ENCODE measurements around the gene TENT4A. TPM values are rescaled to one million over a fixed set of nuclear protein-coding genes. Genes with fewer than 3 reads are reported as not detected.

TENT4A gene
- total and polyA plus RNA-seq, 2 of the 4 experiments (the other 2 are of a cell fraction): 5.9 to 17.2 TPM

DNA sequence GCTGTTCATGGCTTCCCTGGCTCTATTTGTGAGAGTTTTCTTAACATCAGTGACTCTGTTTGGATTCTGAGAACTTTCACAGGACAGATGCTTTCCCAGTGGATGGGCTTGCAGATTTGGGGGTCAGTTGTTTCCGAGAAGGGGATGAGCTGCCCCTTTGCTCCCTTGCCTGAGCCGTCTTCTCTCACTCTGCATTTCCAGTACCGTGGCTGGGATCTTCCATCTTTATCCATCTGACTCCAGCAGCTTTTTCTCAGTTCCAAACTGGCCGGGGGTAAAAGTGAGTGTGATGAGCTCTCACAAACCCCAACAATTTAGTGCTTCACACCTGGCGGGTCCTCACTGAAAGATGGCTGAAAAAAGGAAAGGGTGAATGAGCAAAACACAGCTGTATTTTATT lies 79.1 kb downstream of the TENT4A start:
- Histone ChIP-seq H2AK9ac (replicated peaks; ENCODE audit: low read depth, low read length, poor library complexity) (no peak overlapping the region), H2AK5ac (ENCODE audit: low read depth, low read length) (no peak overlapping the region), H3K36me3 (ENCODE audit: control insufficient read depth, insufficient read depth, low read length) (no peaks in the 10 kb centered on the region), H2BK5ac (ENCODE audit: low read depth, low read length, poor library complexity, severe bottlenecking) (no peak overlapping the region), H2BK15ac (ENCODE audit: low read depth, low read length) (no peak overlapping the region), H3K18ac (ENCODE audit: low read depth, low read length) (no peak overlapping the region), H2BK20ac (ENCODE audit: low read depth, low read length) (no peak overlapping the region), H3K27me3 (ENCODE audit: control insufficient read depth, insufficient read depth, low read length) (peaks cover 3% of the 10 kb centered on the region; the same call in 1 of the 2 replicates), H2AFZ (replicated peaks; ENCODE audit: low read length, poor library complexity) (no peak overlapping the region), H3K4me1 (ENCODE audit: control insufficient read depth, insufficient read depth, low read length) (no peaks in the 10 kb centered on the region), H2BK120ac (ENCODE audit: low read depth, low read length) (no peak overlapping the region), H3K9ac (ENCODE audit: low read depth, low read length) (no peak overlapping the region), H4K5ac (ENCODE audit: low read depth, low read length) (no peak overlapping the region), H3K79me1 (ENCODE audit: low read depth in 1 of 2, low read length in 2 of 2) (no peaks in the 10 kb centered on the region), H3K4me3 (ENCODE audit: insufficient read depth, low read depth, low read length) (no peak overlapping the region), H3K56ac (ENCODE audit: extremely low read depth, insufficient read depth, low read length) (no peak overlapping the region), H4K8ac (ENCODE audit: low read depth in 2 of 2, low read length in 2 of 2) (no peak overlapping the region), H3K9me3 (ENCODE audit: control insufficient read depth, insufficient read depth, low read length) (no peaks in the 10 kb centered on the region), H3K4ac (ENCODE audit: low read depth, low read length) (no peak overlapping the region), H4K20me1 (ENCODE audit: insufficient read depth, low read length) (no peaks in the 10 kb centered on the region), H3K9me1 (ENCODE audit: insufficient read depth, low read length) (no peaks in the 10 kb centered on the region), H4K91ac (ENCODE audit: insufficient read depth, low read depth, low read length) (no peak overlapping the region), H3K23ac (ENCODE audit: low read depth, low read length) (no peak overlapping the region), H3K27ac (ENCODE audit: insufficient read depth, low read length) (no peak overlapping the region), H3K14ac (replicated peaks; ENCODE audit: low read depth, low read length) (no peak overlapping the region), H3K4me2 (ENCODE audit: low read depth, low read length) (no peak overlapping the region)
- intact Hi-C loops (cut with micrococcal nuclease): no loop called here
- in situ Hi-C loops (cut with MboI; ENCODE audit: low sequenced_read_pairs): no loop called here
- TF ChIP-seq MXI1 (IDR thresholded peaks at IDR 0.05; ENCODE audit: borderline replicate concordance, low read depth, low read length) (no peak), RAD21 (IDR thresholded peaks at IDR 0.05; ENCODE audit: low read length) (no peak)
- TF ChIP-seq, protein P1, sequence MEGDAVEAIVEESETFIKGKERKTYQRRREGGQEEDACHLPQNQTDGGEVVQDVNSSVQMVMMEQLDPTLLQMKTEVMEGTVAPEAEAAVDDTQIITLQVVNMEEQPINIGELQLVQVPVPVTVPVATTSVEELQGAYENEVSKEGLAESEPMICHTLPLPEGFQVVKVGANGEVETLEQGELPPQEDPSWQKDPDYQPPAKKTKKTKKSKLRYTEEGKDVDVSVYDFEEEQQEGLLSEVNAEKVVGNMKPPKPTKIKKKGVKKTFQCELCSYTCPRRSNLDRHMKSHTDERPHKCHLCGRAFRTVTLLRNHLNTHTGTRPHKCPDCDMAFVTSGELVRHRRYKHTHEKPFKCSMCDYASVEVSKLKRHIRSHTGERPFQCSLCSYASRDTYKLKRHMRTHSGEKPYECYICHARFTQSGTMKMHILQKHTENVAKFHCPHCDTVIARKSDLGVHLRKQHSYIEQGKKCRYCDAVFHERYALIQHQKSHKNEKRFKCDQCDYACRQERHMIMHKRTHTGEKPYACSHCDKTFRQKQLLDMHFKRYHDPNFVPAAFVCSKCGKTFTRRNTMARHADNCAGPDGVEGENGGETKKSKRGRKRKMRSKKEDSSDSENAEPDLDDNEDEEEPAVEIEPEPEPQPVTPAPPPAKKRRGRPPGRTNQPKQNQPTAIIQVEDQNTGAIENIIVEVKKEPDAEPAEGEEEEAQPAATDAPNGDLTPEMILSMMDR (conservative IDR thresholded peaks at IDR 0.05; ENCODE audit: low read depth, low read length): no peak
- CTCF ChIA-PET: no interaction called here
- POLR2A ChIA-PET (ENCODE audit: unreplicated experiment): no interaction called here
- no CpG with 5 or more reads among the region's 5 CpGs for WGBS, 2 experiments (ENCODE audit: extremely low coverage in 2 of 2, insufficient read length in 1 of 2)
- DNase-seq: no peak
- ATAC-seq (ENCODE audit: low read depth): no peak
- dilution Hi-C loops (cut with HindIII; ENCODE audit: low sequenced_read_pairs, unreplicated experiment): no loop called here
- no TSS peak for BruUV-seq (replicated peaks)
